Hepatocyte (in vitro differentiated cells): ENCODE results near the gene INTS11. TPM values are rescaled to one million over a fixed set of nuclear protein-coding genes. Genes with fewer than 3 reads are reported as not detected.

Experiments
- DNase-seq: peaks from one replicate; pipeline ENCODE4 v3.0.0-alpha.2; 2016; ENCODE audit warnings: low spot score
- H2AFZ ChIP-seq: fragments of 200-600 bp; sonication (generic); 2 replicates; pipeline ENCODE4 v1.6.0; 2016; ENCODE audit warnings: antibody characterized with exemption, mild to moderate bottlenecking
- H3K27ac ChIP-seq: fragments of 200-600 bp; sonication (generic); 2 replicates; pipeline ENCODE4 v1.5.1; 2016; ENCODE audit warnings: mild to moderate bottlenecking
- H3K27me3 ChIP-seq: fragments of 200-600 bp; sonication (generic); 2 replicates; pipeline ENCODE4 v1.6.1; 2016
- H3K36me3 ChIP-seq: fragments of 200-600 bp; sonication (generic); replicated peaks from 2 replicates; pipeline ENCODE4 v1.5.1; 2016; ENCODE audit warnings: low read depth; ENCODE audit not compliant: insufficient read depth
- H3K4me1 ChIP-seq: fragments of 200-600 bp; sonication (generic); 2 replicates; pipeline ENCODE4 v1.5.1; 2016; ENCODE audit warnings: mild to moderate bottlenecking, moderate library complexity; ENCODE audit not compliant: insufficient read depth
- H3K4me2 ChIP-seq: fragments of 200-600 bp; sonication (generic); 2 replicates; pipeline ENCODE4 v1.6.0; 2016
- H3K4me3 ChIP-seq: fragments of 200-600 bp; sonication (generic); 2 replicates; pipeline ENCODE4 v1.5.1; 2016; ENCODE audit warnings: mild to moderate bottlenecking
- H3K79me2 ChIP-seq: fragments of 200-600 bp; sonication (generic); 2 replicates; pipeline ENCODE4 v1.6.0; 2017; ENCODE audit warnings: mild to moderate bottlenecking
- H3K9me2 ChIP-seq: fragments of 200-600 bp; sonication (generic); replicated peaks from 2 replicates; pipeline ENCODE4 v1.6.0; 2017; ENCODE audit warnings: mild to moderate bottlenecking; ENCODE audit not compliant: insufficient read depth
- H3K9me3 ChIP-seq: fragments of 200-600 bp; sonication (generic); 2 replicates; pipeline ENCODE4 v1.5.1; 2016; ENCODE audit warnings: low read depth, mild to moderate bottlenecking
- H4K20me1 ChIP-seq: fragments of 200-600 bp; sonication (generic); 2 replicates; pipeline ENCODE4 v1.6.0; 2016; ENCODE audit warnings: mild to moderate bottlenecking; ENCODE audit not compliant: insufficient read depth, poor library complexity, severe bottlenecking
- CTCF ChIP-seq: fragments of 200-600 bp; sonication (generic); IDR thresholded peaks from 2 replicates; pipeline ENCODE4 v1.5.1; 2016; ENCODE audit warnings: antibody characterized with exemption, mild to moderate bottlenecking; ENCODE audit not compliant: poor library complexity
- EZH2 ChIP-seq: fragments of 200-600 bp; sonication (generic); IDR thresholded peaks from 2 replicates; pipeline ENCODE4 v1.6.1; 2016; ENCODE audit warnings: antibody characterized with exemption, mild to moderate bottlenecking, borderline replicate concordance
- EZH2phosphoT487 ChIP-seq: fragments of 200-600 bp; sonication (generic); IDR thresholded peaks from one replicate; pipeline ENCODE4 v1.6.1; 2018; ENCODE audit warnings: antibody characterized with exemption, mild to moderate bottlenecking, low read depth, moderate library complexity; ENCODE audit not compliant: unreplicated experiment, severe bottlenecking
- WGBS: methylation state at CpG from one replicate; pipeline ENCODE4 v1.1.6; 2016; ENCODE audit warnings: low lambda C conversion rate; ENCODE audit errors: missing lambda C conversion rate; 5-methylcytosine and 5-hydroxymethylcytosine counted together
- polyA plus RNA-seq: library from polyadenylated mRNA; unstranded; fragments of >200 nt; fragmentation: Nextera tagmentation; extraction: Ambion mirVana; gene quantifications from 2 replicates; pipeline ENCODE4 v1.2.1, GENCODE V29; 2016
- total RNA-seq: library from RNA; depleted of rRNA; stranded (reverse); fragments of >200 nt; gene quantifications from 2 replicates; pipeline ENCODE4 v1.2.3, GENCODE V29; 2014

The INTS11 gene
- total and polyA plus RNA-seq, 2 experiments from 2014 or later, result 80.4 to 80.6 TPM

- WGBS, result 92% methylated on average over 14 of the region's 14 CpGs
- Histone ChIP-seq H4K20me1 (no peaks in the 10 kb centered on the region), H3K79me2 (no peaks in the 10 kb centered on the region), H3K4me3 (no peak overlapping the region), H3K27ac (no peak overlapping the region), H3K4me2 (no peak overlapping the region), H2AFZ (no peak overlapping the region), H3K27me3 (no peaks in the 10 kb centered on the region), H3K9me2 (no peaks in the 10 kb centered on the region), H3K36me3 (no peaks in the 10 kb centered on the region), H3K9me3 (no peaks in the 10 kb centered on the region), H3K4me1 (no peaks in the 10 kb centered on the region)
- TF ChIP-seq CTCF (no peak), EZH2 (no peak), EZH2phosphoT487 (no peak)
- DNase-seq, result no peak
These were observed 41.5 kb downstream of the INTS11 start for GRCh38 chr1:1282998-1283397.

- H3K27ac ChIP-seq, result no peak overlapping the region
- WGBS, result 81% methylated on average over 23 of the region's 26 CpGs
- no peaks in the 10 kb centered on the region for H3K36me3 ChIP-seq
- H3K79me2 ChIP-seq, result no peaks in the 10 kb centered on the region
- H3K27me3 ChIP-seq, result no peaks in the 10 kb centered on the region
- no peaks in the 10 kb centered on the region for H3K4me1 ChIP-seq
- no peak overlapping the region for H3K4me3 ChIP-seq
- DNase-seq, result no peak
- no peak for TF ChIP-seq CTCF
- TF ChIP-seq EZH2phosphoT487, result no peak
- no peak for TF ChIP-seq EZH2
- H4K20me1 ChIP-seq, result no peaks in the 10 kb centered on the region
- no peaks in the 10 kb centered on the region for H3K9me2 ChIP-seq
- no peaks in the 10 kb centered on the region for H3K9me3 ChIP-seq
- H3K4me2 ChIP-seq, result no peak overlapping the region
- H2AFZ ChIP-seq, result no peak overlapping the region
These were observed 42.7 kb downstream of the INTS11 start for GRCh38 chr1:1281533-1282321.

GRCh38 chr1:1280782-1281481, 43.5 kb downstream of the INTS11 start:
- TF ChIP-seq EZH2phosphoT487, result no peak
- TF ChIP-seq EZH2, result no peak
- no peak for TF ChIP-seq CTCF
- H3K27ac ChIP-seq, result no peak overlapping the region
- no peaks in the 10 kb centered on the region for H3K4me1 ChIP-seq
- DNase-seq, result no peak
- H3K79me2 ChIP-seq, result no peaks in the 10 kb centered on the region
- H2AFZ ChIP-seq, result no peak overlapping the region
- no peaks in the 10 kb centered on the region for H3K27me3 ChIP-seq
- no peak overlapping the region for H3K4me3 ChIP-seq
- 92% methylated on average over 19 of the region's 21 CpGs for WGBS
- H3K36me3 ChIP-seq, result no peaks in the 10 kb centered on the region
- H3K4me2 ChIP-seq, result no peak overlapping the region
- H3K9me3 ChIP-seq, result no peaks in the 10 kb centered on the region
- no peaks in the 10 kb centered on the region for H4K20me1 ChIP-seq
- H3K9me2 ChIP-seq, result no peaks in the 10 kb centered on the region
